HG03280 (cell line): Measurements from ENCODE around the gene MAP2.
A peak's percentile ranks its signal among the peaks of the same experiment; 100 is the strongest.

Source experiments
- ATAC-seq: cut with Tn5 transposase; IDR thresholded peaks from one replicate; pipeline ENCODE4 v1.9.1; 2021; ENCODE audit warnings: mild to moderate bottlenecking, moderate library complexity; ENCODE audit not compliant: unreplicated experiment

MAP2 gene

GRCh38 chr2:209422191-209422754 is 1.6 kb upstream of the MAP2 start:
- no peak for ATAC-seq

GRCh38 chr2:209424199-209424701 is 403 bp downstream of the MAP2 start:
- ATAC-seq, result peak; percentile 17

- no peak for ATAC-seq
Observed at GRCh38 chr2:209424781-209425470, 1.1 kb downstream of the MAP2 start.

- no peak for ATAC-seq
Observed at GRCh38 chr2:209425471-209426071, 1.7 kb downstream of the MAP2 start.

- ATAC-seq, result no peak
Observed at GRCh38 chr2:209426432-209426831, 2.6 kb downstream of the MAP2 start.

GRCh38 chr2:209431701-209432100 is 7.9 kb downstream of the MAP2 start:
- no peak for ATAC-seq

- no peak for ATAC-seq
Observed at GRCh38 chr2:209441541-209441940, 17.7 kb downstream of the MAP2 start.

- ATAC-seq, result no peak
Observed at GRCh38 chr2:209442939-209443338, 19.1 kb downstream of the MAP2 start.

GRCh38 chr2:209445485-209445884 is 21.6 kb downstream of the MAP2 start:
- no peak for ATAC-seq

- no peak for ATAC-seq
Observed at GRCh38 chr2:209451209-209451834, 27.5 kb downstream of the MAP2 start.

- no peak for ATAC-seq
Observed at GRCh38 chr2:209456489-209456888, 32.6 kb downstream of the MAP2 start.

GRCh38 chr2:209458008-209458979 is 34.4 kb downstream of the MAP2 start:
- ATAC-seq, result no peak

GRCh38 chr2:209459359-209459758 is 35.5 kb downstream of the MAP2 start:
- ATAC-seq, result no peak

- no peak for ATAC-seq
Observed at GRCh38 chr2:209460151-209460761, 36.4 kb downstream of the MAP2 start.

GRCh38 chr2:209463226-209463625 is 39.4 kb downstream of the MAP2 start:
- ATAC-seq, result no peak

GRCh38 chr2:209463835-209464234 is 40.0 kb downstream of the MAP2 start:
- ATAC-seq, result no peak

- no peak for ATAC-seq
Observed at GRCh38 chr2:209468846-209469245, 45.0 kb downstream of the MAP2 start.

- ATAC-seq, result no peak
Observed at GRCh38 chr2:209469481-209469880, 45.6 kb downstream of the MAP2 start.

GRCh38 chr2:209470466-209470865 is 46.6 kb downstream of the MAP2 start:
- ATAC-seq, result no peak

GRCh38 chr2:209471037-209471436 is 47.2 kb downstream of the MAP2 start:
- no peak for ATAC-seq
